Suprapubic skin (tissue), 4 donors: ENCODE data around the gene LOXHD1. TPM values are rescaled to one million over a fixed set of nuclear protein-coding genes. Genes with fewer than 3 reads are reported as not detected.

Experiments
- DNase-seq, 2 donors: peaks; one replicate each; pipeline ENCODE4 v3.0.0-alpha.2; 2019; ENCODE audit warnings: low spot score in 2 of 2
- H3K27ac ChIP-seq: fragments of 200-600 bp; sonication (generic); one replicate; pipeline ENCODE4 v1.5.1; 2019
- H3K27me3 ChIP-seq: fragments of 200-600 bp; sonication (generic); one replicate; pipeline ENCODE4 v1.5.1; 2019
- H3K36me3 ChIP-seq: fragments of 200-600 bp; sonication (generic); one replicate; pipeline ENCODE4 v1.5.1; 2019
- H3K4me1 ChIP-seq: fragments of 200-600 bp; sonication (generic); one replicate; pipeline ENCODE4 v1.5.1; 2019
- H3K4me3 ChIP-seq: fragments of 200-600 bp; sonication (generic); one replicate; pipeline ENCODE4 v1.5.1; 2019; ENCODE audit warnings: mild to moderate bottlenecking
- H3K9me3 ChIP-seq: fragments of 200-600 bp; sonication (generic); one replicate; pipeline ENCODE4 v1.5.1; 2019
- EP300 ChIP-seq: sonication (generic); formaldehyde crosslinking; IDR thresholded peaks from one replicate; pipeline ENCODE4 v1.6.1; 2017; ENCODE audit warnings: antibody characterized with exemption
- POLR2A ChIP-seq, 2 donors: fragments of 450-650 bp; IDR thresholded peaks; one replicate each; pipeline ENCODE4 v1.6.1; 2017; ENCODE audit warnings: antibody characterized with exemption in 2 of 2, mild to moderate bottlenecking in 2 of 2, moderate library complexity in 2 of 2
- POLR2AphosphoS5 ChIP-seq, 3 donors: sonication (generic); formaldehyde crosslinking; IDR thresholded peaks; one replicate each; pipeline ENCODE4 v1.6.1; 2017; ENCODE audit warnings: antibody characterized with exemption in 3 of 3
- WGBS: methylation state at CpG from one replicate; pipeline ENCODE4 v1.1.5; 2018; 5-methylcytosine and 5-hydroxymethylcytosine counted together
- total RNA-seq, 4 donors: library from RNA; depleted of rRNA; stranded (reverse); fragments of >200 nt; gene quantifications; one replicate each; pipeline ENCODE4 v1.1.0, GENCODE V29; 2016
- TF ChIP-seq, protein P1 (sequence below), 2 donors: fragments of 200-600 bp in 1 of 2; fragments of 450-650 bp in 1 of 2; sonication (generic) in 1 of 2; IDR thresholded peaks; one replicate each; pipeline ENCODE4 v1.5.1; 2016 to 2019; ENCODE audit warnings: antibody characterized with exemption in 2 of 2, mild to moderate bottlenecking in 1 of 2, moderate library complexity in 1 of 2

Gene LOXHD1
- total RNA-seq, 4 donors from 2014 or later = 0.16 to 0.30 (median 0.18) TPM; not detected in 1

DNA sequence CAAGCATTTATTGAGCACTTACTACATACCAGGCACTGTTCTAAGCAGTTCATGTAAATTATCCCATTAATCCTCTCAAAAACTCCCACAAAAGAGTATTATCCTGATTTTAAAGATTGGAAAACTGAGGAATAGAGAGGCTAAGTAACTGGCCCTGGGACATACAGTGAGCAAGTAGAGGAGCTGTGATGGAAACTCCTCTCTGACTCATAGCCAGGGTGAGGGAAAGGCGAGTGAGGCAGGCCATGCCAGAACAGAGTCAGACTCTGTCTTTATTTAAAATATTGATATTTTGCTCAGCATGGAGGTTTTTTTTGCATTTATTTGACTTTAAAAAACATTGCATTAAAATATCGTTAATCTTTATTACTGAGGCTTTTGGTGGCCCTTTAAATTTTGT lies 208.0 kb downstream of the LOXHD1 start:
- peaks cover 7% of the 10 kb centered on the region for H3K9me3 ChIP-seq
- DNase-seq = no peak
- no peak overlapping the region for H3K27ac ChIP-seq
- WGBS = 79% methylated on average over 2 of the region's 2 CpGs
- H3K36me3 ChIP-seq = no peaks in the 10 kb centered on the region
- H3K4me3 ChIP-seq = no peak overlapping the region
- no peaks in the 10 kb centered on the region for H3K4me1 ChIP-seq
- H3K27me3 ChIP-seq = no peaks in the 10 kb centered on the region
- no peak for TF ChIP-seq EP300

DNA sequence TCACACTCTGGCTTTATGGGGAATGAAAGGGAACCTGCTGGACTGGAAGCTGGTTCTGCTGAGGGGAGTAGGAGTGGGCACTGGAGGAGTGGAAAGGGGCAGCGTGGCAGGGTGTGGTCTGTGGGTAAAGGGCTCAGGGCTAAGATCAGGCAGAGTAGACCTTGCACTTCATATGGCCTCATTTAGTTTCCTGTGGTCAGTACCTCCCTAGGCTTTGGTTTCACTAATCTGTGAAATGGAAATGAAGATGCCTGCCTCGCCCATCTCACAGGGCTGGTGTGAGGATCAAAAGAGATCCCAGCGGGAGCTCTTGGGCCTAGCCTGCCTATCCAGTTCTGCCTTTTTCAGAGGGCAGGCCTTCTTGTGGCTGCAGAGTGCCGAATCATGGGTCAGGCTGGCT lies 208.7 kb downstream of the LOXHD1 start:
- Histone ChIP-seq H3K36me3 (no peaks in the 10 kb centered on the region), H3K9me3 (peaks cover 7% of the 10 kb centered on the region), H3K27ac (no peak overlapping the region), H3K27me3 (no peaks in the 10 kb centered on the region), H3K4me3 (no peak overlapping the region), H3K4me1 (no peaks in the 10 kb centered on the region)
- TF ChIP-seq EP300 (no peak), POLR2AphosphoS5 (IDR thresholded peaks at IDR 0.05) (no peak), POLR2A (IDR thresholded peaks at IDR 0.05) (no peak)
- TF ChIP-seq, protein P1, sequence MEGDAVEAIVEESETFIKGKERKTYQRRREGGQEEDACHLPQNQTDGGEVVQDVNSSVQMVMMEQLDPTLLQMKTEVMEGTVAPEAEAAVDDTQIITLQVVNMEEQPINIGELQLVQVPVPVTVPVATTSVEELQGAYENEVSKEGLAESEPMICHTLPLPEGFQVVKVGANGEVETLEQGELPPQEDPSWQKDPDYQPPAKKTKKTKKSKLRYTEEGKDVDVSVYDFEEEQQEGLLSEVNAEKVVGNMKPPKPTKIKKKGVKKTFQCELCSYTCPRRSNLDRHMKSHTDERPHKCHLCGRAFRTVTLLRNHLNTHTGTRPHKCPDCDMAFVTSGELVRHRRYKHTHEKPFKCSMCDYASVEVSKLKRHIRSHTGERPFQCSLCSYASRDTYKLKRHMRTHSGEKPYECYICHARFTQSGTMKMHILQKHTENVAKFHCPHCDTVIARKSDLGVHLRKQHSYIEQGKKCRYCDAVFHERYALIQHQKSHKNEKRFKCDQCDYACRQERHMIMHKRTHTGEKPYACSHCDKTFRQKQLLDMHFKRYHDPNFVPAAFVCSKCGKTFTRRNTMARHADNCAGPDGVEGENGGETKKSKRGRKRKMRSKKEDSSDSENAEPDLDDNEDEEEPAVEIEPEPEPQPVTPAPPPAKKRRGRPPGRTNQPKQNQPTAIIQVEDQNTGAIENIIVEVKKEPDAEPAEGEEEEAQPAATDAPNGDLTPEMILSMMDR (IDR thresholded peaks at IDR 0.05) = no peak
- DNase-seq = no peak
- 71% methylated on average over 4 of the region's 4 CpGs for WGBS

DNA sequence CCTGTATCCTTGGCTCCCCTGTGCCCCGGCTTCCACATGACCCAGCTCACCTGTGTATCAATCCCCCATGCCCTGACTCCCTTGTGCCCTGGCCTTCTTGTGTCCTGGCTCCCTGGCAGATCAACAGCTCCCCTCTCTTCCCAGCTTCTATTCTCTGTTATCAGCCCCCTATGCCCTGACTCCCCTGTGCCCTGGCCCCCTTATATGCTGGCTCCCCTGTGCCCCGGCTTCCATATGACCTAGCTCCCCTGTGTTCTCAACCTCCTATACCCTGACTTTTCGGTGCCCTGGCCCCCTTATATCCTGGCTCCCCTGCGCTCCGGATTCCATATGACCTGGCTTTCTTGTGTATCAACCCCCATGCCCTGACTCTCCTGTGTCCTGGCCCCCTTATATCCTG lies 209.2 kb downstream of the LOXHD1 start:
- no peak overlapping the region for H3K27ac ChIP-seq
- no peaks in the 10 kb centered on the region for H3K27me3 ChIP-seq
- TF ChIP-seq POLR2AphosphoS5 (IDR thresholded peaks at IDR 0.05) (no peak), POLR2A (IDR thresholded peaks at IDR 0.05) (no peak), EP300 (no peak)
- TF ChIP-seq, protein P1 (IDR thresholded peaks at IDR 0.05) = no peak
- H3K9me3 ChIP-seq = peaks cover 7% of the 10 kb centered on the region
- no peak overlapping the region for H3K4me3 ChIP-seq
- DNase-seq = no peak
- no peaks in the 10 kb centered on the region for H3K4me1 ChIP-seq
- 93% methylated on average over 5 of the region's 5 CpGs for WGBS
- H3K36me3 ChIP-seq = no peaks in the 10 kb centered on the region

DNA sequence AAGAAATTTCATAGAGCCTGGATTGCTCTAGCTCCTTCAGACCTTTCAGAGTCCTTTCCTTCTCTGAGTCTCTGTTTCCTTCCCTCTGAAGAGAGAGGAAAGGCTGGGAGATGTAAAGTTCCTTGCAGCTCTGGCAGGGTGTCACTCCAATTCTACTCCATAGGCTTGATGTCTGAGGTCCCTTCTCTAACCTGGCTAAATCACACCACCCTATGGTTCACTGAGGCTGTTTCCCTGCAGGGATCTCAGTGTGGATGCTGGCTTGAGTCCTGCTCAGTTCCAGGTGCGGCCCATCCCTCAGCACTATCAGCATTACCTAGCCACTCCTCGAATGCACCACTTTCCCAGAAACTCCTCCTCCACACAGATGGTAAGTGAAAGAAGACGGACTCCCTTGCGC lies 209.7 kb downstream of the LOXHD1 start:
- Histone ChIP-seq H3K4me1 (no peaks in the 10 kb centered on the region), H3K36me3 (no peaks in the 10 kb centered on the region), H3K4me3 (no peak overlapping the region), H3K27ac (no peak overlapping the region), H3K9me3 (peaks cover 7% of the 10 kb centered on the region), H3K27me3 (no peaks in the 10 kb centered on the region)
- 84% methylated on average over 4 of the region's 4 CpGs for WGBS
- no peak for DNase-seq
- TF ChIP-seq POLR2A (IDR thresholded peaks at IDR 0.05) (no peak), POLR2AphosphoS5 (IDR thresholded peaks at IDR 0.05) (no peak), EP300 (no peak)
- TF ChIP-seq, protein P1 (IDR thresholded peaks at IDR 0.05) = no peak

DNA sequence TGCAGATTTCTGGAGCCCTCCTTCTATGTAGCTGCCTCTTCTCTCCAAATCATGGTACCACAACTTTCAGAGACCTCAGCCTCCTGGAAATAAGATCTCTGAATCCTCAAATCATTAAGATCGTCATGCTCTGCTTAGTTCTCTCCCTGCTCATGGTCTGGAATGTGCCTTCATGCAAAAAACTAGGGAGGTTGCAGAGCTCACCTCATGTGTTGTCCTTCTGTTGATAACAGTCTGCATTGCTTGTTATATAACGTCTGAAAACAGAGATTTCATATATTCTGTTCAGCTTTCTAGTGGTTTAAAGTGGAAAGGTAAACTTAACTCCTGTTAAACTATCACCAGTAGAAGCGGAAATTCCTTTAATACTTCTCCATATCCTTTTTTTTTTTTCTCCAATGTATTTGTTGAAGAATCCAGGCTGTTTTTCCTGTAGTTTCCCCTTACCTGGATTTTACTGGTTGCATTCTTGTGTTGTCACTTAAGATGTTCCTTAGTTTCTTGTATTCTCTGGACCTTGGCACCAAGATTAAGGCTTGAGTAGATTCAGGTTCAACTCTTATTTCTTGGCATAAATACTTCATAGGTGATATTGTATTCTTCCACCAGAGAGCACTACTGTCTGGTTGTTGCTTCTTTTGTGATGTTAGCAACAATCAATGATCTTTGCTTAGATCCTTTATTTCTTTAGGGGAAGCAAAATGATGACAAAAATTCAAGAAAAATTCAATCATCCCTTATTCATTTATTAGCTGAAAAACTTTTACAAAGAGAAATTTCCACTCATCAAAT lies 211.3 kb downstream of the LOXHD1 start:
- 85% methylated on average over 3 of the region's 3 CpGs for WGBS
- no peaks in the 10 kb centered on the region for H3K36me3 ChIP-seq
- no peak overlapping the region for H3K4me3 ChIP-seq
- H3K4me1 ChIP-seq = no peaks in the 10 kb centered on the region
- no peak overlapping the region for H3K27ac ChIP-seq
- no peak for DNase-seq
- H3K27me3 ChIP-seq = no peaks in the 10 kb centered on the region
- H3K9me3 ChIP-seq = peaks cover 4% of the 10 kb centered on the region
- TF ChIP-seq POLR2AphosphoS5 (IDR thresholded peaks at IDR 0.05) (no peak), POLR2A (IDR thresholded peaks at IDR 0.05) (no peak), EP300 (no peak)
- TF ChIP-seq, protein P1 (IDR thresholded peaks at IDR 0.05) = no peak
